ENCODE data around the gene SSBP4.

SSBP4 gene

GRCh38 chr19:18421371-18421959, 2.3 kb downstream of the SSBP4 start:
- DNase-seq (ENCODE audit: low read depth) = no peak

GRCh38 chr19:18422530-18423191, 3.5 kb downstream of the SSBP4 start:
- DNase-seq (ENCODE audit: low read depth) = no peak

GRCh38 chr19:18423258-18424020, 4.2 kb downstream of the SSBP4 start:
- no peak for DNase-seq (ENCODE audit: low read depth)

- DNase-seq (ENCODE audit: low read depth) = no peak
Observed at GRCh38 chr19:18424122-18424889, 5.1 kb downstream of the SSBP4 start.

- no peak for DNase-seq (ENCODE audit: low read depth)
Observed at GRCh38 chr19:18424890-18425514, 5.8 kb downstream of the SSBP4 start.

GRCh38 chr19:18425515-18426415, 6.6 kb downstream of the SSBP4 start:
- DNase-seq (ENCODE audit: low read depth) = no peak

- DNase-seq (ENCODE audit: low read depth) = no peak
Observed at GRCh38 chr19:18426416-18426767, 7.2 kb downstream of the SSBP4 start.

- DNase-seq (ENCODE audit: low read depth) = no peak
Observed at GRCh38 chr19:18427080-18427742, 8.0 kb downstream of the SSBP4 start.

GRCh38 chr19:18427743-18428113, 8.5 kb downstream of the SSBP4 start:
- no peak for DNase-seq (ENCODE audit: low read depth)

GRCh38 chr19:18428173-18428786, 9.1 kb downstream of the SSBP4 start:
- DNase-seq (ENCODE audit: low read depth) = no peak

GRCh38 chr19:18428787-18429674, 9.8 kb downstream of the SSBP4 start:
- DNase-seq (ENCODE audit: low read depth) = peak; percentile 75

GRCh38 chr19:18429717-18430416, 10.7 kb downstream of the SSBP4 start:
- no peak for DNase-seq (ENCODE audit: low read depth)

GRCh38 chr19:18430417-18431144, 11.4 kb downstream of the SSBP4 start:
- no peak for DNase-seq (ENCODE audit: low read depth)

- DNase-seq (ENCODE audit: low read depth) = no peak
Observed at GRCh38 chr19:18431351-18432197, 12.4 kb downstream of the SSBP4 start.

GRCh38 chr19:18432275-18433014, 13.2 kb downstream of the SSBP4 start:
- DNase-seq (ENCODE audit: low read depth) = no peak

Data from activated T-helper 1 cell treated with Interleukin-2 at 50 U/mL for 16 hours (primary cell).